ENCODE data around the gene OAS2.

OAS2 gene

GRCh38 chr12:112933129-112933505 lies 45.2 kb upstream of the OAS2 start:
- no peak for TF ChIP-seq CTCF (IDR thresholded peaks at IDR 0.05)
- no peaks in the 10 kb centered on the region for H3K36me3 Mint-ChIP-seq (ENCODE audit: low read depth)
- H3K4me1 Mint-ChIP-seq = peaks cover 4% of the 10 kb centered on the region
- H3K9me3 Mint-ChIP-seq = peaks cover 3% of the 10 kb centered on the region
- peaks cover 36% of the 10 kb centered on the region for H3K27me3 Mint-ChIP-seq (ENCODE audit: low read depth, poor library complexity)
- no peak overlapping the region for H3K27ac Mint-ChIP-seq
- H3K4me3 Mint-ChIP-seq = no peak overlapping the region
- no peak for DNase-seq

- H3K9me3 Mint-ChIP-seq = no peaks in the 10 kb centered on the region
- no peaks in the 10 kb centered on the region for H3K36me3 Mint-ChIP-seq (ENCODE audit: low read depth)
- no peak for TF ChIP-seq CTCF (IDR thresholded peaks at IDR 0.05)
- peaks cover 67% of the 10 kb centered on the region for H3K27me3 Mint-ChIP-seq (ENCODE audit: low read depth, poor library complexity)
- no peak overlapping the region for H3K4me3 Mint-ChIP-seq
- H3K4me1 Mint-ChIP-seq = peaks cover 5% of the 10 kb centered on the region
- DNase-seq = no peak
- H3K27ac Mint-ChIP-seq = no peak overlapping the region
Observed at GRCh38 chr12:112936264-112936663, 42.1 kb upstream of the OAS2 start.

GRCh38 chr12:112936927-112937326 lies 41.4 kb upstream of the OAS2 start:
- Mint-ChIP-seq H3K27me3 (ENCODE audit: low read depth, poor library complexity) (peaks cover 69% of the 10 kb centered on the region), H3K36me3 (ENCODE audit: low read depth) (no peaks in the 10 kb centered on the region), H3K27ac (no peak overlapping the region), H3K4me1 (peaks cover 5% of the 10 kb centered on the region), H3K9me3 (no peaks in the 10 kb centered on the region), H3K4me3 (no peak overlapping the region)
- no peak for TF ChIP-seq CTCF (IDR thresholded peaks at IDR 0.05)
- no peak for DNase-seq

- Mint-ChIP-seq H3K36me3 (ENCODE audit: low read depth) (no peaks in the 10 kb centered on the region), H3K4me1 (peaks cover 5% of the 10 kb centered on the region), H3K4me3 (peak within 1 kb of the TSS; percentile 76), H3K27ac (no peak within 1 kb of the TSS), H3K27me3 (ENCODE audit: low read depth, poor library complexity) (peaks cover 70% of the 10 kb centered on the region), H3K9me3 (no peaks in the 10 kb centered on the region)
- DNase-seq = peak; percentile 41
- no peak for TF ChIP-seq CTCF (IDR thresholded peaks at IDR 0.05)
Observed at GRCh38 chr12:112937741-112938719, 40.3 kb upstream of the OAS2 start, which contains the start of gene OAS3. TSS of gene OAS3 (plus strand) at chr12:112938474. CDS start at chr12:112938531, 57 bp downstream.

GRCh38 chr12:112938751-112939150 lies 39.6 kb upstream of the OAS2 start:
- Mint-ChIP-seq H3K36me3 (ENCODE audit: low read depth) (no peaks in the 10 kb centered on the region), H3K4me3 (peak overlapping the region; percentile 70), H3K27ac (no peak overlapping the region), H3K4me1 (peaks cover 5% of the 10 kb centered on the region), H3K27me3 (ENCODE audit: low read depth, poor library complexity) (peaks cover 70% of the 10 kb centered on the region), H3K9me3 (no peaks in the 10 kb centered on the region)
- DNase-seq = no peak
- TF ChIP-seq CTCF (IDR thresholded peaks at IDR 0.05) = no peak

All from nephron progenitor cell (in vitro differentiated cells).